ENCODE data around the gene SMARCAD1. TPM values are rescaled to one million over a fixed set of nuclear protein-coding genes. Genes with fewer than 3 reads are reported as not detected.
"Not testable (repeated sequence)": the region's sequence is repeated elsewhere in the genome, so short reads cannot be mapped to it uniquely, and the experiment has no call there.

SMARCAD1 gene
- total RNA-seq, 2 experiments from 2014 or later = 28.4 to 30.0 TPM

- no peaks in the 10 kb centered on the region for H3K9me3 Mint-ChIP-seq
- H3K4me1 Mint-ChIP-seq = peaks cover 2% of the 10 kb centered on the region
- no peak overlapping the region for H3K4me3 Mint-ChIP-seq
- CTCF ChIA-PET = no interaction called here
- peaks cover 51% of the 10 kb centered on the region for H3K36me3 Mint-ChIP-seq (ENCODE audit: low read depth)
- POLR2A ChIA-PET = no interaction called here
- no peak overlapping the region for H3K27ac Mint-ChIP-seq
- DNase-seq = no peak
- H3K27me3 Mint-ChIP-seq = no peaks in the 10 kb centered on the region
Measured at GRCh38 chr4:94284889-94285288, 77.2 kb downstream of the SMARCAD1 start.

GRCh38 chr4:94285666-94286065 is 78.0 kb downstream of the SMARCAD1 start:
- no peak overlapping the region for H3K27ac Mint-ChIP-seq
- no peak overlapping the region for H3K4me3 Mint-ChIP-seq
- no peaks in the 10 kb centered on the region for H3K9me3 Mint-ChIP-seq
- no peak for DNase-seq
- POLR2A ChIA-PET = no interaction called here
- no peaks in the 10 kb centered on the region for H3K27me3 Mint-ChIP-seq
- H3K4me1 Mint-ChIP-seq = peaks cover 2% of the 10 kb centered on the region
- peaks cover 53% of the 10 kb centered on the region for H3K36me3 Mint-ChIP-seq (ENCODE audit: low read depth)
- CTCF ChIA-PET = no interaction called here

DNA sequence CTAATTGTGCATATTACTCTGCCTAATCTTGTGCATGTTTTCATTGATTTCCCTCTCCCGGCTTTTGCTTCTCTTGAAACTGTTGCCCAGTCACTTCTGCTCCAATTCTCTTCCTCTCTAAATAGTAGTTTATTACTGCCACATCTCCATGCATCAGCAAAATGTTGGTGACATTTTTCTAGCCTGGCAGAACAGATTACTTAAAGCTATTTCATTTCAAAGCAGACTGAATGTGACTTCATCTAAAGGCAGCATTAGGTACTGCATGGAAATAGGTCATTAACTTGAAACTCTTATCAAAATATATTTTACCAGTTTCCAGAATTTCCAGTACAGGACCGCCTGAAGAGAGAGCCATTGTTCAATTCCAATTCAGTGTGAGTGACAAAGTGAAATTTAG is 82.6 kb downstream of the SMARCAD1 start:
- Mint-ChIP-seq H3K4me1 (no peaks in the 10 kb centered on the region), H3K4me3 (no peak overlapping the region), H3K27me3 (no peaks in the 10 kb centered on the region), H3K27ac (no peak overlapping the region), H3K36me3 (ENCODE audit: low read depth) (peaks cover 31% of the 10 kb centered on the region), H3K9me3 (no peaks in the 10 kb centered on the region)
- CTCF ChIA-PET = no interaction called here
- POLR2A ChIA-PET = interaction anchor here (1.3 kb wide), 1 partner anchor 81 kb away, joined by 4 read pairs; no protein-coding TSS in a partner anchor
- DNase-seq = no peak

DNA sequence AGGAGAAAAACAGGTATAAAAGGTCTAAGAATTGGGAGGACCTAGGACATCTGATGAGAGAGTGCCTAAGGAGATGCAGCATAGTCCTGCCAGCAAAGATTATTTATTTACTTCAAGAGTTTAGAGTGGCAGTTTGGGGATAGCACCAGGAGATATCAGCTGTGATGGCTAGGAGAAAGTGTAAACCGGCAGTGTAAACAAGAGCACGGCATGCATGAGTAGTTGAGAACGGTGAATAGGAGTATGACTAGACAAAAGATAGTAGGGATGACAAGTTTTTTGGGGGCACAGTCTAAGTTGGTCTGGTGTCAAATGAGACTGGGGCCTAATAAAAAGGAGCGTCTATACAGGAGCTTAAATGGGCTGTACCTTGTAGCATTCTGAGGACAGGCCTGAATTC is 86.3 kb downstream of the SMARCAD1 start:
- H3K36me3 Mint-ChIP-seq (ENCODE audit: low read depth) = peaks cover 13% of the 10 kb centered on the region
- H3K27ac Mint-ChIP-seq, H3K9me3 Mint-ChIP-seq, POLR2A ChIA-PET, H3K4me3 Mint-ChIP-seq, DNase-seq, CTCF ChIA-PET, H3K27me3 Mint-ChIP-seq, H3K4me1 Mint-ChIP-seq: not testable (repeated sequence)

- H3K36me3 Mint-ChIP-seq (ENCODE audit: low read depth); H3K4me1 Mint-ChIP-seq; CTCF ChIA-PET; DNase-seq; POLR2A ChIA-PET; H3K9me3 Mint-ChIP-seq; H3K27me3 Mint-ChIP-seq; H3K27ac Mint-ChIP-seq; H3K4me3 Mint-ChIP-seq: not testable (repeated sequence)
Measured at GRCh38 chr4:94295473-94295872, 87.8 kb downstream of the SMARCAD1 start.

DNA sequence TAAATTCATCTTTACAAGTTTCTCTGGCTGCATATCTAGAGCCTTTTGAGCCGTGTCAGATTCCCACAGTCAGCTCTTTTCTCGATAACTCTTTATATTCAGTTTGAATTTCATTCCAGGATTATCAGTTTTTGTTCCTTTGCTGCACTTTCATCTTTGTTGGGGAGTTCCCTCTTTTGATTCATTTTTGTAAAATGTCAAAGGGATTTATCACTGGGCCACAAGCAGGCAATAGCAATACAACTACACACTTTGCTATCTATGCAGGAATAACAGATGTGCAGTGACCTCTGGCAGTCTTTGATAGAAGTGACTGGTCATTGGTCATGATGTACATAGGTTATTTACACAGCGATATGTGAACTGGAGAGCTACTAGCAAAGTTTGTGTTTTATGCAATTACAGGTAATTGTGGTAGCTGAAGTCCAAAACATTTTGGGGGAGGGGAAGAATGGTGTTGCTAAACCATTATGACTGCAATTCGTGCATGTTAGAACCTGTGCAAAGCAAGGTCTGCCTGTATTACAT is 91.1 kb downstream of the SMARCAD1 start:
- ChIA-PET CTCF (no interaction called here), POLR2A (no interaction called here)
- H3K4me3 Mint-ChIP-seq = no peak overlapping the region
- H3K27me3 Mint-ChIP-seq = no peaks in the 10 kb centered on the region
- DNase-seq = no peak
- no peaks in the 10 kb centered on the region for H3K36me3 Mint-ChIP-seq (ENCODE audit: low read depth)
- no peaks in the 10 kb centered on the region for H3K9me3 Mint-ChIP-seq
- H3K27ac Mint-ChIP-seq = no peak overlapping the region
- no peaks in the 10 kb centered on the region for H3K4me1 Mint-ChIP-seq

DNA sequence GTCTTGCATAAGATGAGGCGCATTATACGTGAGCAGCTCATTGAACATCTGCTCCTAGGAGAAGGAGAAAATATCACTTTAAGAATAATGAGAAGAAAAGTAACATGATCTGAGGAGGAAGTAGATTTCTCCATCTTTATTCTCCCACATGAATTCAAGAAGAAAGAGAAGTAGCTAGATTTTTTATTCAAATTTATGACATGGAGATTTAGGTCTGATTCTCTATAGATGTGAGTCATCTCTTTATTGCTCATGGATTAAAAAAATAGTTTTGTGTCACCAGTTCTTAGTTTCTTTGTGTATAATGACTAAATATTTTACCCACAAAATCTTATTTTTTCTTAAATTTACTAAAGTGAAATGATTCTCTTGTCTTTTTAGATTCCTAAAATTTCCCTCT is 94.5 kb downstream of the SMARCAD1 start:
- no peak overlapping the region for H3K4me3 Mint-ChIP-seq
- H3K27me3 Mint-ChIP-seq = no peaks in the 10 kb centered on the region
- no peaks in the 10 kb centered on the region for H3K36me3 Mint-ChIP-seq (ENCODE audit: low read depth)
- no peaks in the 10 kb centered on the region for H3K9me3 Mint-ChIP-seq
- DNase-seq = no peak
- ChIA-PET CTCF (interaction anchor here (1.4 kb wide), 1 partner anchor 295 kb away, joined by 3 read pairs; no protein-coding TSS in a partner anchor), POLR2A (no interaction called here)
- no peak overlapping the region for H3K27ac Mint-ChIP-seq
- peaks cover 5% of the 10 kb centered on the region for H3K4me1 Mint-ChIP-seq

DNA sequence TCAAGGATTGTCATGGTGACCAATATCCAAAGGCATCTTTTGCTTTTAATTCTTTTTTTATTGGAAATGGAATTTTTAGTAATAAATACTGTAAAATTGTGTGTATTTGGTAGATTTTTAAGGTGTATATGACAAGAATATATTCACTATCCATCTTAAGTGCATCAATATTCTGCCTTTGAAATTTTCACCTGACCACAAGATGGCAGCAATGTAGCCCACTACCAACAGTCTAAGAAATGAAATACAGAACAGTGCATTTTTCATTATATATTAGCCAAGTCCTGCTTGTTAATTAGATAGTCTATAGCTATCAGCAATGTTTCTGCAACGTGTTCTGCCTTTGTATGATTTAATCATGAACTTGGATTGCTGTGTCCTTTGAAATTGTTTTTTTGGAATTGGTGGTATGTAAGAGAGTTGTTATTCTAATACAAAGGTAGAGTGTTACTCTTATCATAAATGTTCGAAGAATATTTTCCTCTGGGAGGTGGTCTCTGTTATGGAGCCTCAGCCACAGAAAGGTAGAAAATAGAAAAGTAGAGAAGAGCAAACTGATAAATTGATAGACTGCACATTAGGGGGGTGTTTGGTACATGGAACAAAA is 96.8 kb downstream of the SMARCAD1 start:
- ChIA-PET POLR2A (no interaction called here), CTCF (interaction anchor here (1.0 to 1.4 kb wide), 3 partner anchors 15 to 86 kb away, joined by 3 to 4 read pairs (median 3); no protein-coding TSS in a partner anchor)
- peaks cover 5% of the 10 kb centered on the region for H3K4me1 Mint-ChIP-seq
- no peaks in the 10 kb centered on the region for H3K27me3 Mint-ChIP-seq
- H3K27ac Mint-ChIP-seq = no peak overlapping the region
- H3K9me3 Mint-ChIP-seq = no peaks in the 10 kb centered on the region
- H3K4me3 Mint-ChIP-seq = no peak overlapping the region
- H3K36me3 Mint-ChIP-seq (ENCODE audit: low read depth) = no peaks in the 10 kb centered on the region
- no peak for DNase-seq

- H3K27me3 Mint-ChIP-seq = no peaks in the 10 kb centered on the region
- no peak overlapping the region for H3K27ac Mint-ChIP-seq
- CTCF ChIA-PET = interaction anchor here (0.6 to 1.4 kb wide), 3 partner anchors 16 to 434 kb away, joined by 3 to 5 read pairs (median 3); no protein-coding TSS in a partner anchor
- peaks cover 5% of the 10 kb centered on the region for H3K4me1 Mint-ChIP-seq
- POLR2A ChIA-PET = interaction anchor here (1.0 kb wide), 1 partner anchor 353 kb away, joined by 3 read pairs; no protein-coding TSS in a partner anchor
- H3K36me3 Mint-ChIP-seq (ENCODE audit: low read depth) = no peaks in the 10 kb centered on the region
- no peak for DNase-seq
- no peaks in the 10 kb centered on the region for H3K9me3 Mint-ChIP-seq
- H3K4me3 Mint-ChIP-seq = no peak overlapping the region
Measured at GRCh38 chr4:94305466-94306225, 98.0 kb downstream of the SMARCAD1 start.

DNA sequence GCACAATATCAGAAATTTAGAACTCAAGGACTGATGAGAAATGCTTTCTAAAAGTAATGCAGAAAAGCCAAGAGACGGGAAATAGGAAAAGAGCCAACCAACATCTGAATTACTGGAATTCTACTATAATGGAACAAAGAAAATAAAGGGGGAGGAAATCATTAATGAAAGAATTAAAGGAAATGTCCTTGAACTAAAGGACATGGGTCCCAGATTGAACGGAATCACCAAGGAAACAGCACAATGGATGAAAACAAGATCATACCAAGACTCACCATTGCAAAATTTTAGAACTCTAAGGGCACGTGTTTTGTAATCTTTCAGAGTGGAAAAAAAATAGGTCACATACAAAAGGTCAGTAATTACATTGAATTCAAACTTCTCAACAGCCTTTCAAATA is 99.0 kb downstream of the SMARCAD1 start:
- H3K36me3 Mint-ChIP-seq (ENCODE audit: low read depth) = no peaks in the 10 kb centered on the region
- peaks cover 5% of the 10 kb centered on the region for H3K4me1 Mint-ChIP-seq
- ChIA-PET POLR2A (no interaction called here), CTCF (interaction anchor here (1.4 kb wide), 1 partner anchor 100 kb away, joined by 5 read pairs; no protein-coding TSS in a partner anchor)
- DNase-seq = no peak
- no peak overlapping the region for H3K27ac Mint-ChIP-seq
- H3K9me3 Mint-ChIP-seq = no peaks in the 10 kb centered on the region
- H3K27me3 Mint-ChIP-seq = no peaks in the 10 kb centered on the region
- no peak overlapping the region for H3K4me3 Mint-ChIP-seq

GRCh38 chr4:94307231-94307871 is 99.7 kb downstream of the SMARCAD1 start:
- no peak for DNase-seq
- H3K4me1 Mint-ChIP-seq = peaks cover 5% of the 10 kb centered on the region
- ChIA-PET CTCF (no interaction called here), POLR2A (no interaction called here)
- H3K36me3 Mint-ChIP-seq (ENCODE audit: low read depth) = no peaks in the 10 kb centered on the region
- H3K27ac Mint-ChIP-seq = no peak overlapping the region
- H3K4me3 Mint-ChIP-seq = no peak overlapping the region
- no peaks in the 10 kb centered on the region for H3K9me3 Mint-ChIP-seq
- no peaks in the 10 kb centered on the region for H3K27me3 Mint-ChIP-seq

DNA sequence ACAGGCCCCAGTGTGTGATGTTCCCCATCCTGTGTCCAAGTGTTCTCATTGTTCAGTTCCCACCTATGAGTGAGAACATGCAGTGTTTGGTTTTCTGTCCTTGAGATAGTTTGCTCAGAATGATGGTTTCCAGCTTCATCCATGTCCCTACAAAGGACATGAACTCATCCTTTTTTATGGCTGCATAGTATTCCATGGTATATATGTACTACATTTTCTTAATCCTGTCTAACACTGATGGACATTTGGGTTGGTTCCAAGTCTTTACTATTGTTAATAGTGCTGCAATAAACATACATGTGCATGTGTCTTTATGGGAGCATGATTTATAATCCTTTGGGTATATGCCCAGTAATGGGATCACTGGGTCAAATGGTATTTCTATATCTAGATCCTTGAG is 112.3 kb downstream of the SMARCAD1 start:
- DNase-seq; H3K27ac Mint-ChIP-seq; H3K27me3 Mint-ChIP-seq; CTCF ChIA-PET; POLR2A ChIA-PET; H3K9me3 Mint-ChIP-seq; H3K4me1 Mint-ChIP-seq; H3K4me3 Mint-ChIP-seq; H3K36me3 Mint-ChIP-seq (ENCODE audit: low read depth): not testable (repeated sequence)

GRCh38 chr4:94325835-94326234 is 118.2 kb downstream of the SMARCAD1 start:
- H3K4me1 Mint-ChIP-seq = no peaks in the 10 kb centered on the region
- peaks cover 10% of the 10 kb centered on the region for H3K27me3 Mint-ChIP-seq
- DNase-seq = no peak
- ChIA-PET POLR2A (no interaction called here), CTCF (no interaction called here)
- H3K27ac Mint-ChIP-seq = no peak overlapping the region
- H3K36me3 Mint-ChIP-seq (ENCODE audit: low read depth) = peaks cover 6% of the 10 kb centered on the region
- peaks cover 16% of the 10 kb centered on the region for H3K9me3 Mint-ChIP-seq
- no peak overlapping the region for H3K4me3 Mint-ChIP-seq

All from activated CD4-positive, alpha-beta memory T cell treated with anti-CD3 and anti-CD28 coated beads, Interleukin-2, amount 10 ng/mL, durations not matched to agents 7 days and 5 days (primary cell).